Neural crest cell (in vitro differentiated cells): ENCODE data around the gene PTPRF. TPM values are rescaled to one million over a fixed set of nuclear protein-coding genes. Genes with fewer than 3 reads are reported as not detected.

ENCODE experiments used
- DNase-seq: peaks from one replicate; pipeline ENCODE4 v3.0.0; 2021; ENCODE audit warnings: low read depth, mixed read lengths, low spot score
- H3K27ac Mint-ChIP-seq: one replicate; pipeline ENCODE4 v1.8.0; 2021; ENCODE audit warnings: mild to moderate bottlenecking, mixed read lengths; ENCODE audit not compliant: unreplicated experiment
- H3K27me3 Mint-ChIP-seq: 2 replicates; pipeline ENCODE4 v1.8.0; 2021; ENCODE audit warnings: low read depth, mild to moderate bottlenecking, mixed read lengths
- H3K36me3 Mint-ChIP-seq: 2 replicates; pipeline ENCODE4 v1.8.0; 2021; ENCODE audit warnings: low read depth, mild to moderate bottlenecking, mixed read lengths
- H3K4me1 Mint-ChIP-seq: 2 replicates; pipeline ENCODE4 v1.8.0; 2021; ENCODE audit warnings: mixed read lengths
- H3K4me3 Mint-ChIP-seq: one replicate; pipeline ENCODE4 v1.8.0; 2021; ENCODE audit warnings: mild to moderate bottlenecking, mixed read lengths
- H3K9me3 Mint-ChIP-seq: 2 replicates; pipeline ENCODE4 v1.8.0; 2021; ENCODE audit warnings: mixed read lengths
- total RNA-seq: library from RNA; stranded (reverse); gene quantifications from 2 replicates; pipeline ENCODE4 v1.2.1, GENCODE V29; 2021
- TF ChIP-seq, protein P1 (sequence below): fragments of 200-600 bp; sonication (generic); conservative IDR thresholded peaks from 2 replicates; pipeline ENCODE4 v1.5.0; 2021; ENCODE audit warnings: antibody characterized with exemption, mild to moderate bottlenecking

Gene PTPRF
- total RNA-seq, 1 donor from 2014 or later = 125 TPM

GRCh38 chr1:43671626-43672330 lies 141.1 kb downstream of the PTPRF start:
- TF ChIP-seq, protein P1, sequence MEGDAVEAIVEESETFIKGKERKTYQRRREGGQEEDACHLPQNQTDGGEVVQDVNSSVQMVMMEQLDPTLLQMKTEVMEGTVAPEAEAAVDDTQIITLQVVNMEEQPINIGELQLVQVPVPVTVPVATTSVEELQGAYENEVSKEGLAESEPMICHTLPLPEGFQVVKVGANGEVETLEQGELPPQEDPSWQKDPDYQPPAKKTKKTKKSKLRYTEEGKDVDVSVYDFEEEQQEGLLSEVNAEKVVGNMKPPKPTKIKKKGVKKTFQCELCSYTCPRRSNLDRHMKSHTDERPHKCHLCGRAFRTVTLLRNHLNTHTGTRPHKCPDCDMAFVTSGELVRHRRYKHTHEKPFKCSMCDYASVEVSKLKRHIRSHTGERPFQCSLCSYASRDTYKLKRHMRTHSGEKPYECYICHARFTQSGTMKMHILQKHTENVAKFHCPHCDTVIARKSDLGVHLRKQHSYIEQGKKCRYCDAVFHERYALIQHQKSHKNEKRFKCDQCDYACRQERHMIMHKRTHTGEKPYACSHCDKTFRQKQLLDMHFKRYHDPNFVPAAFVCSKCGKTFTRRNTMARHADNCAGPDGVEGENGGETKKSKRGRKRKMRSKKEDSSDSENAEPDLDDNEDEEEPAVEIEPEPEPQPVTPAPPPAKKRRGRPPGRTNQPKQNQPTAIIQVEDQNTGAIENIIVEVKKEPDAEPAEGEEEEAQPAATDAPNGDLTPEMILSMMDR = no peak
- H3K36me3 Mint-ChIP-seq = peaks cover 41% of the 10 kb centered on the region
- DNase-seq = no peak
- H3K27me3 Mint-ChIP-seq = no peaks in the 10 kb centered on the region
- H3K27ac Mint-ChIP-seq = no peak overlapping the region
- H3K9me3 Mint-ChIP-seq = no peaks in the 10 kb centered on the region
- H3K4me1 Mint-ChIP-seq = no peaks in the 10 kb centered on the region
- no peak overlapping the region for H3K4me3 Mint-ChIP-seq

DNA sequence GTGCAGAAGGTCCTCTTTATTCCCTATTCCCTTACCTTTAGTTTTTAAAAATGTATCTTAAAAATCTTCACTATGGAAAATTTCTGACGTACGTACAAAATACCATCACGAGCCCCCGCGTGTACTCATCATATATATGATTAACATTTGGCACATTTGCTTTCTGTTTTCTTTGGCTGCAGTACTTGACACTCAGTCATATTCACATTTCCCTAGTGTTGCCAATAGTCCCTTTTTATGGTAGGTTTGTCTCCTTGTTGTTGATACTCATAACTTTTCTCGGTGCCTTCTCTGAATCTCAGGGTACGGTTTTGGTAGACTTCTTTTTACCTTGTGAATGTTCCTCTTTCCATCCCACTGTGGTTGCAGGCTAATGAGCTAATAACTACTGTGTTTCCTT lies 142.6 kb downstream of the PTPRF start:
- DNase-seq = no peak
- Mint-ChIP-seq H3K27me3 (no peaks in the 10 kb centered on the region), H3K27ac (no peak overlapping the region), H3K4me3 (no peak overlapping the region), H3K4me1 (no peaks in the 10 kb centered on the region), H3K9me3 (no peaks in the 10 kb centered on the region), H3K36me3 (peaks cover 42% of the 10 kb centered on the region)
- TF ChIP-seq, protein P1 = no peak

Other genes with a start within 250 kb of the PTPRF start
- gene C1orf210, start 245.3 kb upstream of the PTPRF start, total RNA-seq = not detected in 2 replicates
- gene TIE1, start 229.9 kb upstream of the PTPRF start, total RNA-seq = 2.2 and 2.8 TPM in 2 replicates
- not detected in 2 replicates for gene MPL, start 193.1 kb upstream of the PTPRF start, total RNA-seq
- gene CDC20, start 171.9 kb upstream of the PTPRF start, total RNA-seq = 180 and 196 TPM in 2 replicates
- gene ELOVL1, start 162.9 kb upstream of the PTPRF start, total RNA-seq = 30.8 and 31.8 TPM in 2 replicates
- gene MED8, start 141.1 kb upstream of the PTPRF start, total RNA-seq = 30.8 and 33.9 TPM in 2 replicates
- gene SZT2, start 141.0 kb upstream of the PTPRF start, total RNA-seq = 39.4 and 42.0 TPM in 2 replicates
- 42.9 and 46.6 TPM in 2 replicates for gene HYI, start 77.0 kb upstream of the PTPRF start, total RNA-seq
- 69.4 and 70.4 TPM in 2 replicates for gene KDM4A, start 119.3 kb downstream of the PTPRF start, total RNA-seq
- 34.8 and 37.4 TPM in 2 replicates for gene ST3GAL3, start 176.7 kb downstream of the PTPRF start, total RNA-seq